HepG2 (cell line): Measurements from ENCODE around the gene TGFBI. TPM values are rescaled to one million over a fixed set of nuclear protein-coding genes. Genes with fewer than 3 reads are reported as not detected.

Experiments
- ATAC-seq: fragments of 200-7000 bp; cut with Tn5 transposase; 3 replicates; pipeline ENCODE4 v1.9.1; 2020; ENCODE audit warnings: mild to moderate bottlenecking, moderate library complexity
- BruUV-seq: library from RNA; stranded (reverse); fragments of 400-500 nt; replicated peaks from 2 replicates; lab custom pipeline; 2021; lab: Mats Ljungman, UMichigan
- CTCF ChIA-PET: fragments of 300-600 bp; formaldehyde crosslinking; extraction: SDS; loops from one replicate; lab custom pipeline; 2021; ENCODE audit warnings: low total read pairs, inconsistent platforms, low intra/inter-chr PET ratio; lab: Yijun Ruan, JAX
- POLR2A ChIA-PET: fragments of 350-600 bp; sonication (Branson Sonifier 250); formaldehyde crosslinking; loops from one replicate; lab custom pipeline; 2020; ENCODE audit warnings: antibody characterized with exemption, inconsistent platforms; lab: Yijun Ruan, JAX
- DNase-seq: peaks from one replicate; pipeline ENCODE4 v3.0.0-alpha.2; 2015; ENCODE audit warnings: low spot score
- FAIRE-seq: peaks from 3 replicates; lab custom pipeline; 2011; peaks lifted over from hg19 to GRCh38; lab: Jason Lieb, UNC
- H2AFZ ChIP-seq: one replicate; pipeline ENCODE4 v1.6.1; 2011; ENCODE audit warnings: low read length, inconsistent platforms
- H3K27ac ChIP-seq: fragments of 300-600 bp; 3 replicates; pipeline ENCODE4 v1.8.0; 2011; ENCODE audit warnings: mixed run types, mild to moderate bottlenecking, mixed read lengths, low read length, inconsistent platforms; ENCODE audit not compliant: insufficient read depth; ENCODE audit errors: extremely low read length
- H3K27me3 ChIP-seq, 2 experiments: fragments of 200-600 bp in 1 of 2; 2 replicates in 1 of 2; 3 replicates in 1 of 2; pipeline versions ENCODE4 v1.6.0 to v1.8.0; 2011; ENCODE audit warnings: low read length in 2 of 2, mild to moderate bottlenecking in 2 of 2, moderate library complexity in 2 of 2, inconsistent platforms in 1 of 2; ENCODE audit not compliant: insufficient read depth in 2 of 2, control insufficient read depth in 1 of 2
- H3K36me3 ChIP-seq, 2 experiments: fragments of 200-600 bp in 1 of 2; replicated peaks in 1 of 2; 2 replicates in 1 of 2; 3 replicates in 1 of 2; pipeline versions ENCODE4 v1.5.1 to v1.8.0; 2011; ENCODE audit warnings: low read length in 2 of 2, inconsistent platforms in 1 of 2; ENCODE audit not compliant: insufficient read depth in 2 of 2, control insufficient read depth in 1 of 2
- H3K4me1 ChIP-seq: 2 replicates; pipeline ENCODE4 v1.5.1; 2012; ENCODE audit warnings: low read length, inconsistent platforms; ENCODE audit not compliant: insufficient read depth
- H3K4me2 ChIP-seq: 2 replicates; pipeline ENCODE4 v1.6.0; 2011; ENCODE audit warnings: low read depth, low read length, inconsistent platforms
- H3K4me3 ChIP-seq, 3 experiments: fragments of 200-600 bp in 1 of 3; sonication (generic), shearing (Covaris generic) in 1 of 3; replicated peaks in 1 of 3; 2 replicates each; pipeline ENCODE4 v1.5.1; 2011 to 2016; ENCODE audit warnings: low read length in 3 of 3, inconsistent platforms in 2 of 3, low read depth in 2 of 3, mild to moderate bottlenecking in 2 of 3, control low read depth in 1 of 3, mixed read lengths in 1 of 3; ENCODE audit not compliant: insufficient read depth in 1 of 3
- H3K79me2 ChIP-seq: one replicate; pipeline ENCODE4 v1.6.1; 2011; ENCODE audit warnings: low read length, inconsistent platforms; ENCODE audit not compliant: insufficient read depth
- H3K9ac ChIP-seq: 2 replicates; pipeline ENCODE4 v1.6.0; 2011; ENCODE audit warnings: mild to moderate bottlenecking, low read depth, low read length, inconsistent platforms; ENCODE audit not compliant: insufficient read depth
- H3K9me3 ChIP-seq: 2 replicates; pipeline ENCODE4 v1.5.1; 2012; ENCODE audit warnings: mild to moderate bottlenecking, low read length
- H4K20me1 ChIP-seq: 2 replicates; pipeline ENCODE4 v1.6.0; 2011; ENCODE audit warnings: inconsistent platforms, mild to moderate bottlenecking, low read length, moderate library complexity; ENCODE audit not compliant: insufficient read depth
- AFF4 ChIP-seq: sonication (generic); formaldehyde crosslinking; IDR thresholded peaks from 2 replicates; pipeline ENCODE4 v1.4.0; 2020; ENCODE audit warnings: missing genetic modification reagents
- ARNTL ChIP-seq: sonication (generic); formaldehyde crosslinking; IDR thresholded peaks from 2 replicates; pipeline ENCODE4 v1.4.0; 2020; ENCODE audit warnings: mild to moderate bottlenecking, missing genetic modification reagents
- GPN1 ChIP-seq: sonication (generic); formaldehyde crosslinking; IDR thresholded peaks from 2 replicates; pipeline ENCODE4 v1.5.1; 2020; ENCODE audit warnings: missing genetic modification reagents, borderline replicate concordance
- HBP1 ChIP-seq: IDR thresholded peaks from 2 replicates; pipeline ENCODE4 v1.6.1; 2016; ENCODE audit warnings: low read depth, control low read depth
- IRF2 ChIP-seq: IDR thresholded peaks from 2 replicates; pipeline ENCODE4 v1.6.1; 2018; ENCODE audit warnings: missing genetic modification reagents, missing compliant biosample characterization
- NPAS2 ChIP-seq: sonication (generic); formaldehyde crosslinking; IDR thresholded peaks from 2 replicates; pipeline ENCODE4 v1.8.0; 2022; ENCODE audit warnings: mild to moderate bottlenecking, missing genetic modification reagents, borderline replicate concordance
- ONECUT2 ChIP-seq: sonication (generic); formaldehyde crosslinking; IDR thresholded peaks from 2 replicates; pipeline ENCODE4 v1.4.0; 2020; ENCODE audit warnings: missing genetic modification reagents
- SRSF1 ChIP-seq: fragments of 200-400 bp; formaldehyde crosslinking; optimal IDR thresholded peaks from 2 replicates; pipeline ENCODE3; 2017; ENCODE audit warnings: mild to moderate bottlenecking, low read depth, low read length, moderate library complexity
- TAF15 ChIP-seq: fragments of 200-400 bp; formaldehyde crosslinking; IDR thresholded peaks from one replicate; pipeline ENCODE4 v1.6.1; 2018; ENCODE audit warnings: mild to moderate bottlenecking, low read depth, low read length; ENCODE audit not compliant: poor library complexity, severe bottlenecking
- ZBTB1 ChIP-seq: sonication (generic); formaldehyde crosslinking; IDR thresholded peaks from 2 replicates; pipeline ENCODE4 v1.4.0; 2020; ENCODE audit warnings: missing genetic modification reagents, borderline replicate concordance
- ZNF280B ChIP-seq: sonication (generic); formaldehyde crosslinking; IDR thresholded peaks from 2 replicates; pipeline ENCODE4 v1.5.0; 2020; ENCODE audit warnings: missing genetic modification reagents, mild to moderate bottlenecking, borderline replicate concordance
- ZNF556 ChIP-seq: sonication (generic); formaldehyde crosslinking; IDR thresholded peaks from 2 replicates; pipeline ENCODE4 v1.4.0; 2020; ENCODE audit warnings: mild to moderate bottlenecking, missing genetic modification reagents, borderline replicate concordance
- WGBS: methylation state at CpG from one replicate; pipeline ENCODE4 v1.1.6; 2017; ENCODE audit warnings: low lambda C conversion rate; 5-methylcytosine and 5-hydroxymethylcytosine counted together
- in situ Hi-C: cut with HindIII; loops from 2 replicates; pipeline ENCODE4 v1.10.0; 2017; ENCODE audit warnings: low pct_unique_long_range_greater_than_20kb; ENCODE audit not compliant: extremely low pct_ligation_motif_present
- intact Hi-C: fragments of 100-400 bp; cut with micrococcal nuclease; formaldehyde crosslinking; loops from one replicate; pipeline ENCODE4 v1.10.0; 2022; ENCODE audit not compliant: unreplicated experiment
- polyA plus RNA-seq, 8 experiments: library from polyadenylated mRNA; depleted of rRNA in 3 of 8; stranded (reverse) in 7 of 8; unstranded in 1 of 8; fragments of >200 nt; fragmentation: Illumina TruSeq in 4 of 8; extraction: Trizol in 4 of 8; gene quantifications; 2 replicates each; pipeline versions ENCODE4 v1.2.1 to v1.2.3, GENCODE V29; 2011 to 2016; ENCODE audit warnings: low read depth in 4 of 8, missing spikeins in 1 of 8, mixed read lengths in 1 of 8; ENCODE audit not compliant: insufficient read depth in 1 of 8
- total RNA-seq, 5 experiments: library from RNA; depleted of rRNA; stranded (reverse); fragments of >200 nt; fragmentation: Illumina TruSeq; extraction: Trizol; gene quantifications; 2 replicates each; pipeline ENCODE4 v1.2.3, GENCODE V29; 2016; ENCODE audit warnings: low read depth in 1 of 5

TGFBI gene
- total and polyA plus RNA-seq, 2 of the 13 experiments (the other 11 are each of a cell fraction or from before 2014, with no cell fraction given): 275 to 457 TPM

- no peak for TF ChIP-seq AFF4 (CRISPR knock-in tag)
- TF ChIP-seq, all 625 proteins: peak for 0
Observed at GRCh38 chr5:135996611-135997010, 32.2 kb upstream of the TGFBI start (continued).

GRCh38 chr5:135997673-135998335, 31.0 kb upstream of the TGFBI start:
- 76% methylated on average over 8 of the region's 8 CpGs for WGBS
- intact Hi-C loops (no loop called here), in situ Hi-C loops (no loop called here)
- peaks cover 36% of the 10 kb centered on the region for H3K4me1 ChIP-seq
- H3K9me3 ChIP-seq: no peaks in the 10 kb centered on the region
- H3K9ac ChIP-seq: no peak overlapping the region
- H3K27me3 ChIP-seq: no peaks in the 10 kb centered on the region
- no peak overlapping the region for H3K27ac ChIP-seq
- no peak overlapping the region for H3K4me2 ChIP-seq
- no peaks in the 10 kb centered on the region for H4K20me1 ChIP-seq
- H3K36me3 ChIP-seq: no peaks in the 10 kb centered on the region
- DNase-seq (no peak), ATAC-seq (no peak), FAIRE-seq (no peak)
- POLR2A ChIA-PET: interaction anchor here (1.4 kb wide), 1 partner anchor 31 kb away, joined by 3 read pairs; the partner anchor contains the start of gene TGFBI
- no peaks in the 10 kb centered on the region for H3K79me2 ChIP-seq
- CTCF ChIA-PET: no interaction called here
- H3K4me3 ChIP-seq: no peak overlapping the region
- H2AFZ ChIP-seq: no peak overlapping the region
- BruUV-seq: no TSS peak
- TF ChIP-seq ONECUT2 (no peak), GPN1 (CRISPR knock-in tag) (no peak), SRSF1 (no peak), HBP1 (no peak), NPAS2 (no peak), IRF2 (CRISPR knock-in tag) (no peak), ZNF556 (CRISPR knock-in tag) (no peak), ZBTB1 (CRISPR knock-in tag) (no peak), ARNTL (CRISPR knock-in tag) (no peak), TAF15 (no peak), ZNF280B (CRISPR knock-in tag) (no peak)
